HepG2 (cell line): ENCODE results near the gene FANCF. TPM values are rescaled to one million over a fixed set of nuclear protein-coding genes. Genes with fewer than 3 reads are reported as not detected.
A peak's percentile ranks its signal among the peaks of the same experiment; 100 is the strongest.

Experiments used
- DR1 ChIP-seq: sonication (generic); formaldehyde crosslinking; IDR thresholded peaks from 2 replicates; pipeline ENCODE4 v1.8.0; 2021; ENCODE audit warnings: mild to moderate bottlenecking, missing genetic modification reagents, inconsistent platforms
- FOXC1 ChIP-seq: sonication (generic); formaldehyde crosslinking; IDR thresholded peaks from 2 replicates; pipeline ENCODE4 v1.8.0; 2022; ENCODE audit warnings: mild to moderate bottlenecking, missing genetic modification reagents, borderline replicate concordance
- FOXO1 ChIP-seq: sonication (generic); formaldehyde crosslinking; IDR thresholded peaks from 2 replicates; pipeline ENCODE4 v1.4.0; 2020; ENCODE audit warnings: missing genetic modification reagents
- HIVEP1 ChIP-seq: sonication (generic); formaldehyde crosslinking; IDR thresholded peaks from 2 replicates; pipeline ENCODE4 v1.4.0; 2020; ENCODE audit warnings: mild to moderate bottlenecking, missing genetic modification reagents
- HNRNPLL ChIP-seq: fragments of 200-400 bp; formaldehyde crosslinking; IDR thresholded peaks from 2 replicates; pipeline ENCODE4 v1.6.1; 2017; ENCODE audit warnings: mild to moderate bottlenecking, low read depth, low read length; ENCODE audit not compliant: poor library complexity, severe bottlenecking
- JUN ChIP-seq: sonication (generic); formaldehyde crosslinking; IDR thresholded peaks from 2 replicates; pipeline ENCODE4 v1.4.0; 2020; ENCODE audit warnings: mild to moderate bottlenecking, missing genetic modification reagents
- KDM3A ChIP-seq: IDR thresholded peaks from 2 replicates; pipeline ENCODE4 v1.6.1; 2018; ENCODE audit warnings: low read depth, missing compliant biosample characterization
- KMT2B ChIP-seq: IDR thresholded peaks from 2 replicates; pipeline ENCODE4 v1.6.1; 2016; ENCODE audit warnings: missing genetic modification reagents, missing compliant biosample characterization
- MED13 ChIP-seq: sonication (generic); formaldehyde crosslinking; IDR thresholded peaks from 2 replicates; pipeline ENCODE4 v1.5.0; 2020; ENCODE audit warnings: missing genetic modification reagents
- POLR2A ChIP-seq, 2 experiments: IDR thresholded peaks; 2 replicates each; pipeline ENCODE4 v1.6.1; 2011; ENCODE audit warnings: low read depth in 2 of 2, low read length in 2 of 2, mild to moderate bottlenecking in 1 of 2, moderate library complexity in 1 of 2; ENCODE audit not compliant: insufficient read depth in 1 of 2
- SMAD3 ChIP-seq: sonication (generic); formaldehyde crosslinking; IDR thresholded peaks from 2 replicates; pipeline ENCODE4 v1.4.0; 2020; ENCODE audit warnings: missing genetic modification reagents
- SRSF1 ChIP-seq: fragments of 200-400 bp; formaldehyde crosslinking; optimal IDR thresholded peaks from 2 replicates; pipeline ENCODE3; 2017; ENCODE audit warnings: mild to moderate bottlenecking, low read depth, low read length, moderate library complexity
- STAT5B ChIP-seq: sonication (generic); formaldehyde crosslinking; IDR thresholded peaks from 2 replicates; pipeline ENCODE4 v1.4.0; 2020; ENCODE audit warnings: missing genetic modification reagents
- U2AF2 ChIP-seq: fragments of 200-400 bp; formaldehyde crosslinking; IDR thresholded peaks from 2 replicates; pipeline ENCODE4 v1.6.1; 2017; ENCODE audit warnings: low read depth, mild to moderate bottlenecking, low read length
- ZFAT ChIP-seq: sonication (generic); formaldehyde crosslinking; conservative IDR thresholded peaks from 2 replicates; pipeline ENCODE4 v1.8.1; 2023; ENCODE audit warnings: missing genetic modification reagents, inconsistent platforms
- ZMYM2 ChIP-seq: sonication (generic); formaldehyde crosslinking; IDR thresholded peaks from 2 replicates; pipeline ENCODE4 v1.8.0; 2022; ENCODE audit warnings: mild to moderate bottlenecking, missing genetic modification reagents
- ZNF143 ChIP-seq: sonication (generic); formaldehyde crosslinking; IDR thresholded peaks from 2 replicates; pipeline ENCODE4 v1.4.0; 2020; ENCODE audit warnings: missing genetic modification reagents
- ZNF230 ChIP-seq: sonication (generic); formaldehyde crosslinking; IDR thresholded peaks from 2 replicates; pipeline ENCODE4 v1.4.0; 2020; ENCODE audit warnings: mild to moderate bottlenecking, missing genetic modification reagents
- polyA plus RNA-seq, 8 experiments: library from polyadenylated mRNA; depleted of rRNA in 3 of 8; stranded (reverse) in 7 of 8; unstranded in 1 of 8; fragments of >200 nt; fragmentation: Illumina TruSeq in 4 of 8; extraction: Trizol in 4 of 8; gene quantifications; 2 replicates each; pipeline versions ENCODE4 v1.2.1 to v1.2.3, GENCODE V29; 2011 to 2016; ENCODE audit warnings: low read depth in 4 of 8, missing spikeins in 1 of 8, mixed read lengths in 1 of 8; ENCODE audit not compliant: insufficient read depth in 1 of 8
- total RNA-seq, 5 experiments: library from RNA; depleted of rRNA; stranded (reverse); fragments of >200 nt; fragmentation: Illumina TruSeq; extraction: Trizol; gene quantifications; 2 replicates each; pipeline ENCODE4 v1.2.3, GENCODE V29; 2016; ENCODE audit warnings: low read depth in 1 of 5
- TF ChIP-seq, protein P1 (sequence below): fragments of 450-650 bp; IDR thresholded peaks from 2 replicates; pipeline ENCODE4 v1.6.1; 2016
- TF ChIP-seq, protein P2 (sequence below): sonication (generic); formaldehyde crosslinking; IDR thresholded peaks from 2 replicates; pipeline ENCODE4 v1.8.0; 2022; ENCODE audit warnings: mild to moderate bottlenecking, missing genetic modification reagents; ENCODE audit not compliant: insufficient replicate concordance
- TF ChIP-seq, protein P3 (sequence below): sonication (generic); formaldehyde crosslinking; IDR thresholded peaks from 2 replicates; pipeline ENCODE4 v1.4.0; 2020; ENCODE audit warnings: missing genetic modification reagents
- TF ChIP-seq, protein P4 (sequence below): sonication (generic); formaldehyde crosslinking; IDR thresholded peaks from 2 replicates; pipeline ENCODE4 v1.4.0; 2020; ENCODE audit warnings: missing genetic modification reagents; ENCODE audit errors: not compliant biosample characterization
- TF ChIP-seq, protein P5 (sequence below): sonication (generic); formaldehyde crosslinking; IDR thresholded peaks from 2 replicates; pipeline ENCODE4 v1.4.0; 2020; ENCODE audit warnings: mild to moderate bottlenecking, missing genetic modification reagents

The FANCF gene
- total and polyA plus RNA-seq, 2 of the 13 experiments (the other 11 are each of a cell fraction or from before 2014, with no cell fraction given): 2.5 to 9.7 TPM

DNA sequence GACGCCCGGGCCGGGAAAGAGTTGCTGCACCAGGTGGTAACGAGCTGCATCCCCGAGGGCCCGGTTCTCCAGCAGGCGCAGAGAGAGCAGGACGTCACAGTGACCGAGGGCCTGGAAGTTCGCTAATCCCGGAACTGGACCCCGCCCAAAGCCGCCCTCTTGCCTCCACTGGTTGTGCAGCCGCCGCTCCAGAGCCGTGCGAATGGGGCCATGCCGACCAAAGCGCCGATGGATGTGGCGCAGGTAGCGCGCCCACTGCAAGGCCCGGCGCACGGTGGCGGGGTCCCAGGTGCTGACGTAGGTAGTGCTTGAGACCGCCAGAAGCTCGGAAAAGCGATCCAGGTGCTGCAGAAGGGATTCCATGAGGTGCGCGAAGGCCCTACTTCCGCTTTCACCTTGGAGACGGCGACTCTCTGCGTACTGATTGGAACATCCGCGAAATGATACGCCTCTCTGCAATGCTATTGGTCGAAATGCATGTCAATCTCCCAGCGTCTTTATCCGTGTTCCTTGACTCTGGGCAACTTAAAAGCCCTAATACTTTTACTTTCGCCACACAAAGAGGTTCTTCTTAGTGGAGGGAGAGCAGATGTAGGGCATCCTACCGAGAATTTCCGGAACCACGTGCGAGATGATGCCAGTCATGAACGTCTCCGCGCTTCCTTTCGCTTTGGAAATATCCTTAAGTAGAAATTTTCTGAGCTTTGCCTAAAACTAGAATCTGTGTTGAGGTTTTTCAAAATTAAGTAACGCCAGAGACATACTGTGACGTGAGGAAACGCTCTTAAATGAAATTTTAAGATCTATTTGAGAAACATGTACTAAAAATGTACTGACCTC lies at the start of gene FANCF (continued):
- TF ChIP-seq HNRNPLL (peak; percentile 83), ZNF230 (CRISPR knock-in tag) (no peak), KMT2B (CRISPR knock-in tag) (peak; percentile 97), FOXC1 (CRISPR knock-in tag) (no peak), DR1 (CRISPR knock-in tag) (no peak; the same call in 1 of the 2 replicates), JUN (CRISPR knock-in tag) (no peak), U2AF2 (no peak), ZFAT (CRISPR knock-in tag) (peak; percentile 93), KDM3A (no peak), POLR2A (IDR thresholded peaks at IDR 0.05; ENCODE audit: insufficient read depth in 1 of 2, low read depth in 2 of 2, low read length in 2 of 2) (peak; percentile 70 to 82; a peak in 2 of 4 replicates), ZNF143 (CRISPR knock-in tag) (no peak), MED13 (CRISPR knock-in tag) (no peak), STAT5B (CRISPR knock-in tag) (no peak), HIVEP1 (peak; percentile 78), FOXO1 (no peak; the same call in 1 of the 2 replicates), SMAD3 (CRISPR knock-in tag) (0 out of 2 replicates have a peak, but pooled peaks have one; percentile 54), ZMYM2 (CRISPR knock-in tag) (no peak), SRSF1 (peak; percentile 37)
- TF ChIP-seq, protein P1, sequence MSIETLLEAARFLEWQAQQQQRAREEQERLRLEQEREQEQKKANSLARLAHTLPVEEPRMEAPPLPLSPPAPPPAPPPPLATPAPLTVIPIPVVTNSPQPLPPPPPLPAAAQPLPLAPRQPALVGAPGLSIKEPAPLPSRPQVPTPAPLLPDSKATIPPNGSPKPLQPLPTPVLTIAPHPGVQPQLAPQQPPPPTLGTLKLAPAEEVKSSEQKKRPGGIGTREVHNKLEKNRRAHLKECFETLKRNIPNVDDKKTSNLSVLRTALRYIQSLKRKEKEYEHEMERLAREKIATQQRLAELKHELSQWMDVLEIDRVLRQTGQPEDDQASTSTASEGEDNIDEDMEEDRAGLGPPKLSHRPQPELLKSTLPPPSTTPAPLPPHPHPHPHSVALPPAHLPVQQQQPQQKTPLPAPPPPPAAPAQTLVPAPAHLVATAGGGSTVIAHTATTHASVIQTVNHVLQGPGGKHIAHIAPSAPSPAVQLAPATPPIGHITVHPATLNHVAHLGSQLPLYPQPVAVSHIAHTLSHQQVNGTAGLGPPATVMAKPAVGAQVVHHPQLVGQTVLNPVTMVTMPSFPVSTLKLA: no peak
- TF ChIP-seq, protein P2, sequence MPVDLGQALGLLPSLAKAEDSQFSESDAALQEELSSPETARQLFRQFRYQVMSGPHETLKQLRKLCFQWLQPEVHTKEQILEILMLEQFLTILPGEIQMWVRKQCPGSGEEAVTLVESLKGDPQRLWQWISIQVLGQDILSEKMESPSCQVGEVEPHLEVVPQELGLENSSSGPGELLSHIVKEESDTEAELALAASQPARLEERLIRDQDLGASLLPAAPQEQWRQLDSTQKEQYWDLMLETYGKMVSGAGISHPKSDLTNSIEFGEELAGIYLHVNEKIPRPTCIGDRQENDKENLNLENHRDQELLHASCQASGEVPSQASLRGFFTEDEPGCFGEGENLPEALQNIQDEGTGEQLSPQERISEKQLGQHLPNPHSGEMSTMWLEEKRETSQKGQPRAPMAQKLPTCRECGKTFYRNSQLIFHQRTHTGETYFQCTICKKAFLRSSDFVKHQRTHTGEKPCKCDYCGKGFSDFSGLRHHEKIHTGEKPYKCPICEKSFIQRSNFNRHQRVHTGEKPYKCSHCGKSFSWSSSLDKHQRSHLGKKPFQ (CRISPR knock-in tag): peak; percentile 1
- TF ChIP-seq, protein P3, sequence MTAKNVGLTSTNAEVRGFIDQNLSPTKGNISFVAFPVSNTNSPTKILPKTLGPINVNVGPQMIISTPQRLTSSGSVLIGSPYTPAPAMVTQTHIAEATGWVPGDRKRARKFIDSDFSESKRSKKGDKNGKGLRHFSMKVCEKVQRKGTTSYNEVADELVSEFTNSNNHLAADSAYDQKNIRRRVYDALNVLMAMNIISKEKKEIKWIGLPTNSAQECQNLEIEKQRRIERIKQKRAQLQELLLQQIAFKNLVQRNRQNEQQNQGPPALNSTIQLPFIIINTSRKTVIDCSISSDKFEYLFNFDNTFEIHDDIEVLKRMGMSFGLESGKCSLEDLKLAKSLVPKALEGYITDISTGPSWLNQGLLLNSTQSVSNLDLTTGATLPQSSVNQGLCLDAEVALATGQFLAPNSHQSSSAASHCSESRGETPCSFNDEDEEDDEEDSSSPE (CRISPR knock-in tag): no peak
- TF ChIP-seq, protein P4, sequence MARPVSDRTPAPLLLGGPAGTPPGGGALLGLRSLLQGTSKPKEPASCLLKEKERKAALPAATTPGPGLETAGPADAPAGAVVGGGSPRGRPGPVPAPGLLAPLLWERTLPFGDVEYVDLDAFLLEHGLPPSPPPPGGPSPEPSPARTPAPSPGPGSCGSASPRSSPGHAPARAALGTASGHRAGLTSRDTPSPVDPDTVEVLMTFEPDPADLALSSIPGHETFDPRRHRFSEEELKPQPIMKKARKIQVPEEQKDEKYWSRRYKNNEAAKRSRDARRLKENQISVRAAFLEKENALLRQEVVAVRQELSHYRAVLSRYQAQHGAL (CRISPR knock-in tag): no peak
- TF ChIP-seq, protein P5, sequence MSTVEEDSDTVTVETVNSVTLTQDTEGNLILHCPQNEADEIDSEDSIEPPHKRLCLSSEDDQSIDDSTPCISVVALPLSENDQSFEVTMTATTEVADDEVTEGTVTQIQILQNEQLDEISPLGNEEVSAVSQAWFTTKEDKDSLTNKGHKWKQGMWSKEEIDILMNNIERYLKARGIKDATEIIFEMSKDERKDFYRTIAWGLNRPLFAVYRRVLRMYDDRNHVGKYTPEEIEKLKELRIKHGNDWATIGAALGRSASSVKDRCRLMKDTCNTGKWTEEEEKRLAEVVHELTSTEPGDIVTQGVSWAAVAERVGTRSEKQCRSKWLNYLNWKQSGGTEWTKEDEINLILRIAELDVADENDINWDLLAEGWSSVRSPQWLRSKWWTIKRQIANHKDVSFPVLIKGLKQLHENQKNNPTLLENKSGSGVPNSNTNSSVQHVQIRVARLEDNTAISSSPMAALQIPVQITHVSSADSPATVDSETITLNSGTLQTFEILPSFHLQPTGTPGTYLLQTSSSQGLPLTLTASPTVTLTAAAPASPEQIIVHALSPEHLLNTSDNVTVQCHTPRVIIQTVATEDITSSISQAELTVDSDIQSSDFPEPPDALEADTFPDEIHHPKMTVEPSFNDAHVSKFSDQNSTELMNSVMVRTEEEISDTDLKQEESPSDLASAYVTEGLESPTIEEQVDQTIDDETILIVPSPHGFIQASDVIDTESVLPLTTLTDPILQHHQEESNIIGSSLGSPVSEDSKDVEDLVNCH: no peak
